ENCODE results near the gene KAT6B. TPM values are rescaled to one million over a fixed set of nuclear protein-coding genes. Genes with fewer than 3 reads are reported as not detected.

The KAT6B gene
- total RNA-seq, 1 experiment from 2014 or later: 21.8 TPM

GRCh38 chr10:74930965-74931364 lies 104.6 kb downstream of the KAT6B start:
- POLR2A ChIA-PET (ENCODE audit: low non-redundant PET): no interaction called here
- CTCF ChIA-PET: no interaction called here
- no peaks in the 10 kb centered on the region for H3K27me3 ChIP-seq (replicated peaks; ENCODE audit: insufficient read depth, low read depth, low read length, poor library complexity)
- no peak overlapping the region for H3K4me3 ChIP-seq (ENCODE audit: low read depth, low read length, poor library complexity, severe bottlenecking)
- DNase-seq (ENCODE audit: low spot score): no peak
- no peaks in the 10 kb centered on the region for H3K36me3 ChIP-seq (ENCODE audit: insufficient read depth, low read length, poor library complexity, severe bottlenecking)
- TF ChIP-seq CTCF (conservative IDR thresholded peaks at IDR 0.05; ENCODE audit: low read depth, low read length): no peak
- TF ChIP-seq EZH2 (IDR thresholded peaks at IDR 0.05; ENCODE audit: borderline replicate concordance, low read depth, low read length, poor library complexity, severe bottlenecking): no peak
- H3K4me1 ChIP-seq (ENCODE audit: insufficient read depth, low read length, poor library complexity, severe bottlenecking): peaks cover 23% of the 10 kb centered on the region
- intact Hi-C loops (cut with micrococcal nuclease; ENCODE audit: unreplicated experiment): no loop called here
- no peak overlapping the region for H3K27ac ChIP-seq (ENCODE audit: low read depth, low read length, poor library complexity, severe bottlenecking)
- no TSS peak for BruUV-seq (replicated peaks)
- H3K9me3 ChIP-seq (ENCODE audit: low read depth, low read length, poor library complexity, severe bottlenecking): no peaks in the 10 kb centered on the region

GRCh38 chr10:74932648-74933047 lies 106.2 kb downstream of the KAT6B start:
- no TSS peak for BruUV-seq (replicated peaks)
- ChIA-PET CTCF (no interaction called here), POLR2A (ENCODE audit: low non-redundant PET) (no interaction called here)
- no peak for TF ChIP-seq EZH2 (IDR thresholded peaks at IDR 0.05; ENCODE audit: borderline replicate concordance, low read depth, low read length, poor library complexity, severe bottlenecking)
- TF ChIP-seq CTCF (conservative IDR thresholded peaks at IDR 0.05; ENCODE audit: low read depth, low read length): no peak
- Histone ChIP-seq H3K4me1 (ENCODE audit: insufficient read depth, low read length, poor library complexity, severe bottlenecking) (peaks cover 21% of the 10 kb centered on the region), H3K27ac (ENCODE audit: low read depth, low read length, poor library complexity, severe bottlenecking) (no peak overlapping the region), H3K36me3 (ENCODE audit: insufficient read depth, low read length, poor library complexity, severe bottlenecking) (no peaks in the 10 kb centered on the region), H3K4me3 (ENCODE audit: low read depth, low read length, poor library complexity, severe bottlenecking) (no peak overlapping the region), H3K9me3 (ENCODE audit: low read depth, low read length, poor library complexity, severe bottlenecking) (no peaks in the 10 kb centered on the region), H3K27me3 (replicated peaks; ENCODE audit: insufficient read depth, low read depth, low read length, poor library complexity) (no peaks in the 10 kb centered on the region)
- intact Hi-C loops (cut with micrococcal nuclease; ENCODE audit: unreplicated experiment): no loop called here
- DNase-seq (ENCODE audit: low spot score): no peak

GRCh38 chr10:74934100-74934812 lies 107.9 kb downstream of the KAT6B start:
- no TSS peak for BruUV-seq (replicated peaks)
- ChIA-PET CTCF (no interaction called here), POLR2A (ENCODE audit: low non-redundant PET) (no interaction called here)
- no peak overlapping the region for H3K4me3 ChIP-seq (ENCODE audit: low read depth, low read length, poor library complexity, severe bottlenecking)
- no peak overlapping the region for H3K27ac ChIP-seq (ENCODE audit: low read depth, low read length, poor library complexity, severe bottlenecking)
- no peaks in the 10 kb centered on the region for H3K27me3 ChIP-seq (replicated peaks; ENCODE audit: insufficient read depth, low read depth, low read length, poor library complexity)
- peaks cover 13% of the 10 kb centered on the region for H3K4me1 ChIP-seq (ENCODE audit: insufficient read depth, low read length, poor library complexity, severe bottlenecking)
- TF ChIP-seq CTCF (conservative IDR thresholded peaks at IDR 0.05; ENCODE audit: low read depth, low read length): no peak
- no peak for TF ChIP-seq EZH2 (IDR thresholded peaks at IDR 0.05; ENCODE audit: borderline replicate concordance, low read depth, low read length, poor library complexity, severe bottlenecking)
- H3K9me3 ChIP-seq (ENCODE audit: low read depth, low read length, poor library complexity, severe bottlenecking): no peaks in the 10 kb centered on the region
- DNase-seq (ENCODE audit: low spot score): no peak
- intact Hi-C loops (cut with micrococcal nuclease; ENCODE audit: unreplicated experiment): no loop called here
- H3K36me3 ChIP-seq (ENCODE audit: insufficient read depth, low read length, poor library complexity, severe bottlenecking): no peaks in the 10 kb centered on the region

All from A673 (cell line).